ENCODE measurements around the gene KIF16B. TPM values are rescaled to one million over a fixed set of nuclear protein-coding genes. Genes with fewer than 3 reads are reported as not detected.

Gene KIF16B
- total and polyA plus RNA-seq, 2 of the 8 experiments (the other 6 are each of a cell fraction or from before 2014, with no cell fraction given): 3.0 to 9.2 TPM

GRCh38 chr20:16537918-16538317 is 35.3 kb downstream of the KIF16B start:
- WGBS, 2 experiments (ENCODE audit: extremely low coverage in 1 of 2, insufficient coverage in 1 of 2, insufficient read length in 1 of 2, insufficient replicate concordance in 2 of 2, low coverage in 1 of 2, low lambda C conversion rate in 2 of 2, missing lambda C conversion rate in 1 of 2): 96% methylated on average over 2 of the region's 2 CpGs; no CpG with 5 or more reads in 1 of the 2 experiments
- no peak overlapping the region for H3K27ac ChIP-seq (ENCODE audit: low read depth, low read length)
- no peak overlapping the region for H2BK120ac ChIP-seq (replicated peaks; ENCODE audit: low read depth, low read length)
- H3K4me3 ChIP-seq (ENCODE audit: extremely low read depth in 1 of 4, insufficient read depth in 2 of 4, low read depth in 3 of 4, low read length in 4 of 4): no peak overlapping the region
- H3K9me3 ChIP-seq (ENCODE audit: insufficient read depth in 2 of 2, low read depth in 1 of 2, low read length in 1 of 2): no peaks in the 10 kb centered on the region
- no peak overlapping the region for H2AFZ ChIP-seq (ENCODE audit: low read length)
- TF ChIP-seq RNF2 (IDR thresholded peaks at IDR 0.05; ENCODE audit: borderline replicate concordance, low read depth, low read length, missing control alignments, poor library complexity, severe bottlenecking) (no peak), HDAC6 (IDR thresholded peaks at IDR 0.05; ENCODE audit: low read depth, low read length) (no peak), CBX8 (IDR thresholded peaks at IDR 0.05; ENCODE audit: borderline replicate concordance, low read depth, low read length) (no peak), TAF7 (optimal IDR thresholded peaks at IDR 0.05; ENCODE audit: borderline replicate concordance, low read depth, low read length) (no peak), MAX (IDR thresholded peaks at IDR 0.05) (no peak), MAFK (IDR thresholded peaks at IDR 0.05; ENCODE audit: low read depth, low read length) (no peak), HDAC2 (IDR thresholded peaks at IDR 0.05; ENCODE audit: borderline replicate concordance in 1 of 2, low read depth in 2 of 2, low read length in 2 of 2) (no peak)
- H3K79me1 ChIP-seq (ENCODE audit: low read depth, low read length): no peaks in the 10 kb centered on the region
- no peak overlapping the region for H2BK15ac ChIP-seq (ENCODE audit: low read length)
- H4K8ac ChIP-seq (ENCODE audit: extremely low read depth, insufficient read depth, low read length): no peak overlapping the region
- H2BK20ac ChIP-seq (ENCODE audit: low read length): no peak overlapping the region
- H3K56ac ChIP-seq (replicated peaks; ENCODE audit: insufficient read length, low read depth, low read length): no peak overlapping the region
- H3K79me2 ChIP-seq (ENCODE audit: control insufficient read depth in 1 of 2, insufficient read depth in 2 of 2, low read length in 2 of 2): no peaks in the 10 kb centered on the region
- no peak overlapping the region for H4K91ac ChIP-seq (replicated peaks; ENCODE audit: insufficient read length, low read length)
- no peak overlapping the region for H3K14ac ChIP-seq (ENCODE audit: insufficient read length)
- H3K23me2 ChIP-seq (ENCODE audit: low read depth, low read length): no peaks in the 10 kb centered on the region
- DNase-seq (ENCODE audit: low read depth in 1 of 2, low spot score in 2 of 2) (no peak), FAIRE-seq (no peak)
- no peak overlapping the region for H3K9ac ChIP-seq (replicated peaks in 1 of 4; ENCODE audit: extremely low read depth in 1 of 4, low read depth in 3 of 4, low read length in 3 of 4)
- no peaks in the 10 kb centered on the region for H3K4me1 ChIP-seq (replicated peaks in 1 of 4; ENCODE audit: control insufficient read depth in 3 of 4, insufficient read depth in 4 of 4, low read length in 3 of 4)
- H3K4ac ChIP-seq (replicated peaks; ENCODE audit: insufficient read length, low read depth, low read length): no peak overlapping the region
- ChIA-PET CTCF (ENCODE audit: partially characterized antibody) (interaction anchor here (0.5 kb wide), 1 partner anchor 24 kb away, joined by 4 read pairs; no protein-coding TSS in a partner anchor), POLR2A (ENCODE audit: partially characterized antibody) (no interaction called here)
- no peaks in the 10 kb centered on the region for H3K36me3 ChIP-seq (ENCODE audit: control insufficient read depth in 2 of 4, insufficient read depth in 4 of 4, low read length in 3 of 4)
- no peak overlapping the region for H2BK12ac ChIP-seq (ENCODE audit: low read depth, low read length)
- H4K5ac ChIP-seq (ENCODE audit: insufficient read length, low read depth, low read length): no peak overlapping the region
- no peak overlapping the region for H2AK5ac ChIP-seq (ENCODE audit: low read depth, low read length)
- H3K23ac ChIP-seq (ENCODE audit: insufficient read length): no peak overlapping the region
- H2BK5ac ChIP-seq (ENCODE audit: low read depth, low read length): no peak overlapping the region
- no peak overlapping the region for H3K4me2 ChIP-seq (ENCODE audit: insufficient read depth in 1 of 2, low read depth in 2 of 2, low read length in 2 of 2)
- no peaks in the 10 kb centered on the region for H3K27me3 ChIP-seq (replicated peaks in 1 of 4; ENCODE audit: control insufficient read depth in 3 of 4, extremely low read depth in 1 of 4, insufficient read depth in 3 of 4, low read length in 3 of 4)
- no peak overlapping the region for H3K18ac ChIP-seq (ENCODE audit: extremely low read depth, low read length)
- H4K20me1 ChIP-seq (replicated peaks in 1 of 2; ENCODE audit: control insufficient read depth in 1 of 2, insufficient read depth in 2 of 2, low read length in 2 of 2): no peaks in the 10 kb centered on the region

All from H1 (cell line).